Omental fat pad (tissue), 4 donors: Measurements from ENCODE around the gene EBP. TPM values are rescaled to one million over a fixed set of nuclear protein-coding genes. Genes with fewer than 3 reads are reported as not detected.
A peak's percentile ranks its signal among the peaks of the same experiment; 100 is the strongest.

ENCODE experiments used
- ATAC-seq: fragments of 150-250 bp; one replicate; pipeline ENCODE4 v1.9.1; 2016; ENCODE audit warnings: mild to moderate bottlenecking, moderate library complexity; ENCODE audit not compliant: low FRiP score
- DNase-seq: peaks from one replicate; pipeline ENCODE4 v3.0.0-alpha.2; 2019; ENCODE audit warnings: low spot score
- total RNA-seq, 4 donors: library from RNA; depleted of rRNA; stranded (reverse); fragments of >200 nt; gene quantifications; one replicate each; pipeline ENCODE4 v1.1.0, GENCODE V29; 2016
- TF ChIP-seq, protein P1 (sequence below), 3 donors: fragments of 450-650 bp; IDR thresholded peaks; one replicate each; pipeline ENCODE4 v1.5.1; 2016 to 2017; ENCODE audit warnings: antibody characterized with exemption in 3 of 3, mild to moderate bottlenecking in 3 of 3, moderate library complexity in 2 of 3

EBP gene
- 10 to 100 TPM; 15.1 to 24.9 (median 17.2) TPM for total RNA-seq

DNA sequence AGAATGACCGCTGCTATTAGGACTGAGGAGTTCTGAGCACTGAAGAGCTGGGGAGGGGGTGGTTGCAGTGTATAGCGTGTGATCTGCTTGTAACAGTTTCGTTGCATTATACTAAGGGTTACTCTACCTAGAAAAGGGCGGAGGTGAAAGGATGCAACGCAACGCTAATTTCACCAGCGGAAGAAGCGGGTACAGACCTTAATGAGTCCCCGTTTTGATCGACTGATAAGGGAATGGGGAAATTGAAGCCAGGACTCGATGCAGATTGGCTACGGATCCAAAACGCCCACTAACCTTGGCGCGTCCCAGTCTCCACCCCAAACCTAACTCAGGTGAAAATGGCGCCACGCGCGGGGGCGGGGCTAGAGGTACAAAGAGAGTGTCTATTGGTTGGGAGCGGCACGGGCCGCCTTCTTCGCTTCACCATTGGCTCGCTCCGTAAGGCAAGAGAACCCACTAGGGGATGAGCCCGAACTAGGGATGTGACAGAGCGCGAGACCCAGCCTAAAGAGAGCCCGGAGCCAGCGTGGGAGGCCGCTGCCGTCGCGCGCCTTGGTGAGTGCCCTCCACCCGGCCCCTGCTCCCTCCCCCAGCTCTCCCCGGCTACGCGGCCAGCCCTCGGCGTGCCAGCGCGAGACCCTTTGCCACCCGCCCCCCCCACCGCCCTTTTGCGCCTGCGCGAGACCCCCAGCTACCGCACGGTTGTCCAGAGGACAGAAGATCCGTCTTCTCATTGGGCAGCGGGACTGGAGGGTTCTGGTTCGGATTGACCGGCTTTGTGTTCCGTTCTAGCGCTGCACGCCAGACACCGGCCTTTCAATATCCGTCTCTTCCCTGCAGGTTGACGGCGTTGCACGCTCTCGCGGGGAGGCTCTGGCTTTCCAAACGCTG, at the start of gene EBP:
EBP (plus strand) TSS at position 456 of the 891 bp plus-strand sequence. CDS start 1,964 bp downstream, outside the sequence.
- ATAC-seq (peak; percentile 95), DNase-seq (peak; percentile 74)
- TF ChIP-seq, protein P1, sequence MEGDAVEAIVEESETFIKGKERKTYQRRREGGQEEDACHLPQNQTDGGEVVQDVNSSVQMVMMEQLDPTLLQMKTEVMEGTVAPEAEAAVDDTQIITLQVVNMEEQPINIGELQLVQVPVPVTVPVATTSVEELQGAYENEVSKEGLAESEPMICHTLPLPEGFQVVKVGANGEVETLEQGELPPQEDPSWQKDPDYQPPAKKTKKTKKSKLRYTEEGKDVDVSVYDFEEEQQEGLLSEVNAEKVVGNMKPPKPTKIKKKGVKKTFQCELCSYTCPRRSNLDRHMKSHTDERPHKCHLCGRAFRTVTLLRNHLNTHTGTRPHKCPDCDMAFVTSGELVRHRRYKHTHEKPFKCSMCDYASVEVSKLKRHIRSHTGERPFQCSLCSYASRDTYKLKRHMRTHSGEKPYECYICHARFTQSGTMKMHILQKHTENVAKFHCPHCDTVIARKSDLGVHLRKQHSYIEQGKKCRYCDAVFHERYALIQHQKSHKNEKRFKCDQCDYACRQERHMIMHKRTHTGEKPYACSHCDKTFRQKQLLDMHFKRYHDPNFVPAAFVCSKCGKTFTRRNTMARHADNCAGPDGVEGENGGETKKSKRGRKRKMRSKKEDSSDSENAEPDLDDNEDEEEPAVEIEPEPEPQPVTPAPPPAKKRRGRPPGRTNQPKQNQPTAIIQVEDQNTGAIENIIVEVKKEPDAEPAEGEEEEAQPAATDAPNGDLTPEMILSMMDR (IDR thresholded peaks at IDR 0.05), result no peak

GRCh38 chrX:48472225-48472624, 49.4 kb upstream of the EBP start:
- ATAC-seq (no peak), DNase-seq (no peak)
- TF ChIP-seq, protein P1 (IDR thresholded peaks at IDR 0.05), result no peak

- no peak for ATAC-seq
- TF ChIP-seq, protein P1 (IDR thresholded peaks at IDR 0.05), result no peak
- no peak for DNase-seq
Measured at GRCh38 chrX:48472851-48473703, 48.5 kb upstream of the EBP start.

GRCh38 chrX:48473704-48473990, 48.0 kb upstream of the EBP start:
- TF ChIP-seq, protein P1 (IDR thresholded peaks at IDR 0.05), result no peak
- DNase-seq (no peak), ATAC-seq (no peak)

DNA sequence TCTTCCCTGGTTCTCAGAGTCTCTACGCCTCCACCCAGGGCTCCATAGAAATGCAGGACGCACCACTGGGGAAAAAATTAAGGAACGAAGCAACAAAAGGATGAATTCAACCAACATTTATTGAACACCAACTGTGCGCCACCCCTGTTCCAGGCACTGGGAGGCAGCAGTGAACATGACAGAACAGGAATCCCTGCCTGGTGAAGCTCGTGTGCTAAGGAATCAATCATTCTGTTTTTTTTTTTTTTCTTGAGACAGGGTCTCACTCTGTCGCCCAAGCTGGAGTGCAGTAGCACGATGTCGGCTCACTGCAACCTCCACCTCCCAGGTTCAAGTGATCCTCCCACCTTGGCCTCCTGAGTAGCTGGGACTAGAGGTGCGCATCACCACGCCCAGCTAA, 47.5 kb upstream of the EBP start:
- ATAC-seq (no peak), DNase-seq (no peak)
- TF ChIP-seq, protein P1 (IDR thresholded peaks at IDR 0.05), result no peak

DNA sequence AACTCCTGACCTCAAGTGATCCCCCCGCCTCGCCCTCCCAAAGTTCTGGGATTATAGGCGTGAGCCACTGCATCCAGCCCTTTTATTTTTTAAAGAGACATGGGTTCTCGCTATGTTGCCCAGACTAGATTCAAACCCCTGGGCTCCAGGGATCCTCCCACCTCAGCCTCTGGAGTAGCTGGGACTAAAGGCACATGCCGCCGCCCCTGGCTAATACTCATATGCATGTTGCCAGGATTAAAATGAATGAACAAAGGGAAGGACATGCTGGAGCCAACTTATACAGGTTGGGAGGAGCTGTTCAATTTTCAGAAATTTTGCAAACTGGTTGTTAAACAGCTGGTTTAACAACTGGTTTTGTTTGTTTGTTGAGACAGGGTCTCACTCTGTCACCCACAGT, 47.0 kb upstream of the EBP start:
- ATAC-seq (no peak), DNase-seq (no peak)
- TF ChIP-seq, protein P1 (IDR thresholded peaks at IDR 0.05), result no peak
